Measurements from ENCODE around the gene CS. TPM values are rescaled to one million over a fixed set of nuclear protein-coding genes. Genes with fewer than 3 reads are reported as not detected.

Gene CS
- total and polyA plus RNA-seq, 4 donors, result 43.1 to 204 (median 94.3) TPM

- H3K4me3 ChIP-seq, result peak overlapping the region; percentile 98
- 9 to 10% methylated on average over 9 of the region's 9 CpGs for WGBS, 2 donors
- H3K9ac ChIP-seq (ENCODE audit: insufficient read depth in 1 of 2, low read length in 2 of 2), result peak overlapping the region in 1 of 2 donors; percentile 85
- TF ChIP-seq CTCF (IDR thresholded peaks at IDR 0.05; ENCODE audit: control extremely low read depth, extremely low read depth), result no peak
- H3K4me1 ChIP-seq (ENCODE audit: control insufficient read depth in 5 of 5, insufficient read depth in 5 of 5, low read length in 5 of 5), result peaks cover 0 to 21% (median 8%) of the 10 kb centered on the region in 5 donors
- ATAC-seq (ENCODE audit: insufficient read depth, low FRiP score) (no peak), DNase-seq (no peak)
- H3K27ac ChIP-seq (ENCODE audit: low read depth in 1 of 2, low read length in 1 of 2), result peak overlapping the region; percentile 95 to 97
- no peaks in the 10 kb centered on the region for H3K27me3 ChIP-seq (ENCODE audit: control insufficient read depth in 3 of 3, insufficient read depth in 3 of 3, low read length in 2 of 3)
- H3K36me3 ChIP-seq (ENCODE audit: control insufficient read depth in 4 of 4, insufficient read depth in 4 of 4, low read length in 4 of 4), result peaks cover 5 to 32% (median 21%) of the 10 kb centered on the region in 4 donors
- H3K9me3 ChIP-seq (ENCODE audit: control insufficient read depth in 4 of 4, insufficient read depth in 3 of 4, low read length in 3 of 4), result no peaks in the 10 kb centered on the region
These were observed 41.3 kb downstream of the CS start for GRCh38 chr12:56258820-56259183.

- TF ChIP-seq CTCF (IDR thresholded peaks at IDR 0.05; ENCODE audit: control extremely low read depth, extremely low read depth), result peak; percentile 58
- peak within 1 kb of the TSS; percentile 95 to 97 for H3K27ac ChIP-seq (ENCODE audit: low read depth in 1 of 2, low read length in 1 of 2)
- H3K9ac ChIP-seq (ENCODE audit: insufficient read depth in 1 of 2, low read length in 2 of 2), result peak within 1 kb of the TSS; percentile 48 to 85
- no peaks in the 10 kb centered on the region for H3K27me3 ChIP-seq (ENCODE audit: control insufficient read depth in 3 of 3, insufficient read depth in 3 of 3, low read length in 2 of 3)
- peaks cover 11 to 36% (median 26%) of the 10 kb centered on the region in 4 donors for H3K36me3 ChIP-seq (ENCODE audit: control insufficient read depth in 4 of 4, insufficient read depth in 4 of 4, low read length in 4 of 4)
- ATAC-seq (ENCODE audit: insufficient read depth, low FRiP score) (peak; percentile 97), DNase-seq (peak; percentile 83 to 92 (median 91))
- 0 to 1% methylated on average over 49 to 78 of the region's 78 CpGs for WGBS, 2 donors
- peak within 1 kb of the TSS; percentile 98 for H3K4me3 ChIP-seq
- H3K9me3 ChIP-seq (ENCODE audit: control insufficient read depth in 4 of 4, insufficient read depth in 3 of 4, low read length in 3 of 4), result no peaks in the 10 kb centered on the region
- H3K4me1 ChIP-seq (ENCODE audit: control insufficient read depth in 5 of 5, insufficient read depth in 5 of 5, low read length in 5 of 5), result peaks cover 0 to 21% (median 8%) of the 10 kb centered on the region in 5 donors
These were observed 41.9 kb downstream of the CS start, which contains the start of gene ANKRD52 for GRCh38 chr12:56258068-56258819. TSS of gene ANKRD52 (minus strand) at chr12:56258384. CDS start at chr12:56258269, 115 bp downstream.

GRCh38 chr12:56257491-56258067, 42.6 kb downstream of the CS start:
- ATAC-seq (ENCODE audit: insufficient read depth, low FRiP score) (peak; percentile 4), DNase-seq (peak in 1 of 3 donors; percentile 29)
- Histone ChIP-seq H3K4me1 (ENCODE audit: control insufficient read depth in 5 of 5, insufficient read depth in 5 of 5, low read length in 5 of 5) (peaks cover 0 to 21% (median 8%) of the 10 kb centered on the region in 5 donors), H3K9me3 (ENCODE audit: control insufficient read depth in 4 of 4, insufficient read depth in 3 of 4, low read length in 3 of 4) (no peaks in the 10 kb centered on the region), H3K27ac (ENCODE audit: low read depth in 1 of 2, low read length in 1 of 2) (peak overlapping the region; percentile 95 to 97), H3K4me3 (peak overlapping the region; percentile 98), H3K27me3 (ENCODE audit: control insufficient read depth in 3 of 3, insufficient read depth in 3 of 3, low read length in 2 of 3) (no peaks in the 10 kb centered on the region), H3K36me3 (ENCODE audit: control insufficient read depth in 4 of 4, insufficient read depth in 4 of 4, low read length in 4 of 4) (peaks cover 17 to 43% (median 32%) of the 10 kb centered on the region in 4 donors), H3K9ac (ENCODE audit: insufficient read depth in 1 of 2, low read length in 2 of 2) (peak overlapping the region; percentile 48 to 77)
- WGBS, 2 donors, result 1% methylated on average over 24 to 27 of the region's 27 CpGs
- TF ChIP-seq CTCF (IDR thresholded peaks at IDR 0.05; ENCODE audit: control extremely low read depth, extremely low read depth), result no peak

Measured in lung (tissue), 12 donors.